Measurements from ENCODE around the gene SLC2A4RG. TPM values are rescaled to one million over a fixed set of nuclear protein-coding genes. Genes with fewer than 3 reads are reported as not detected.

Gene SLC2A4RG
- total RNA-seq, 1 experiment from 2014 or later: 121 TPM

- no peaks in the 10 kb centered on the region for H3K36me3 ChIP-seq (ENCODE audit: control insufficient read depth in 1 of 2, insufficient read depth in 2 of 2, low read length in 2 of 2)
- intact Hi-C loops (cut with micrococcal nuclease): loop anchor here (10.0 kb wide), 1 partner anchor 185 kb away; the partner anchor contains the start of gene SAMD10
- H3K4me1 ChIP-seq (ENCODE audit: control insufficient read depth in 1 of 2, insufficient read depth in 2 of 2, low read length in 2 of 2): no peaks in the 10 kb centered on the region; a peak in 1 of 4 replicates
- no peaks in the 10 kb centered on the region for H3K9me3 ChIP-seq (ENCODE audit: control insufficient read depth in 1 of 2, insufficient read depth in 1 of 2, low read depth in 1 of 2, low read length in 2 of 2)
- DNase-seq (ENCODE audit: low read depth, low spot score): no peak
- CTCF ChIA-PET: no interaction called here
- H3K9ac ChIP-seq (ENCODE audit: low read length): no peak overlapping the region
- no peak overlapping the region for H2AFZ ChIP-seq (ENCODE audit: low read depth, low read length, poor library complexity, severe bottlenecking)
- H3K9me2 ChIP-seq (ENCODE audit: insufficient read depth): no peaks in the 10 kb centered on the region
- H3K4me3 ChIP-seq (replicated peaks in 1 of 2; ENCODE audit: low read depth in 1 of 2, low read length in 2 of 2): no peak overlapping the region
- H3K79me2 ChIP-seq (ENCODE audit: insufficient read depth, low read length): no peaks in the 10 kb centered on the region
- no peak overlapping the region for H3K4me2 ChIP-seq (ENCODE audit: low read length)
- H4K20me1 ChIP-seq (ENCODE audit: insufficient read depth): no peaks in the 10 kb centered on the region
- no peak for ATAC-seq
- no peaks in the 10 kb centered on the region for H3K27me3 ChIP-seq (ENCODE audit: insufficient read depth, low read length)
- RAD21 ChIA-PET (ENCODE audit: low non-redundant PET in 1 of 2, low total read pairs in 2 of 2, uncharacterized antibody in 2 of 2, unreplicated experiment in 2 of 2): no interaction called here
- H3K27ac ChIP-seq (ENCODE audit: low read depth, low read length): no peak overlapping the region
- POLR2A ChIA-PET: no interaction called here
- no TSS peak for BruUV-seq (replicated peaks)
- no peak for TF ChIP-seq SRF (IDR thresholded peaks at IDR 0.05; ENCODE audit: low read depth)
- TF ChIP-seq TCF7L2 (IDR thresholded peaks at IDR 0.05; ENCODE audit: borderline replicate concordance, extremely low read depth, insufficient read depth, insufficient read length): no peak
- no peak for TF ChIP-seq JUND (IDR thresholded peaks at IDR 0.05)
- TF ChIP-seq ZFX (IDR thresholded peaks at IDR 0.05): no peak
- no peak for TF ChIP-seq ZBTB33 (IDR thresholded peaks at IDR 0.05; ENCODE audit: extremely low read depth, insufficient replicate concordance, low read length)
- TF ChIP-seq CTCF (IDR thresholded peaks at IDR 0.05 in 2 of 3, conservative IDR thresholded peaks at IDR 0.05 in 1 of 3; ENCODE audit: borderline replicate concordance in 1 of 3, insufficient read depth in 1 of 3, low read depth in 2 of 3, low read length in 2 of 3): no peak
- TF ChIP-seq CEBPB (IDR thresholded peaks at IDR 0.05; ENCODE audit: low read depth): no peak
- no peak for TF ChIP-seq ELF1 (IDR thresholded peaks at IDR 0.05; ENCODE audit: borderline replicate concordance, low read depth)
- no peak for TF ChIP-seq FOSL1 (IDR thresholded peaks at IDR 0.05; ENCODE audit: low read depth)
- TF ChIP-seq SIN3A (IDR thresholded peaks at IDR 0.05; ENCODE audit: low read depth): no peak
- TF ChIP-seq MAX (IDR thresholded peaks at IDR 0.05): no peak
- no peak for TF ChIP-seq POLR2A (IDR thresholded peaks at IDR 0.05; ENCODE audit: borderline replicate concordance, extremely low read depth, insufficient read depth, insufficient read length)
- no peak for TF ChIP-seq REST (IDR thresholded peaks at IDR 0.05; ENCODE audit: low read depth)
- TF ChIP-seq EZH2phosphoT487 (IDR thresholded peaks at IDR 0.05; ENCODE audit: borderline replicate concordance): no peak
- TF ChIP-seq EZH2 (IDR thresholded peaks at IDR 0.05): no peak
- no peak for TF ChIP-seq SP1 (IDR thresholded peaks at IDR 0.05; ENCODE audit: low read depth)
- TF ChIP-seq EGR1 (IDR thresholded peaks at IDR 0.05; ENCODE audit: low read depth): no peak
Measured at GRCh38 chr20:63789836-63790571, 50.4 kb downstream of the SLC2A4RG start.

All from HCT116 (cell line).